LNCaP clone FGC (cell line): Measurements from ENCODE around the gene TBX21.

Experiments used
- DNase-seq: peaks from one replicate; pipeline ENCODE4 v3.0.0-alpha.2; 2011; ENCODE audit warnings: low read depth
- H3K4me3 ChIP-seq: 2 replicates; pipeline ENCODE4 v1.5.1; 2011; ENCODE audit warnings: mild to moderate bottlenecking, low read depth, low read length, control low read depth
- TF ChIP-seq, protein P1 (sequence below): IDR thresholded peaks from 2 replicates; pipeline ENCODE4 v1.5.1; 2012; ENCODE audit warnings: mild to moderate bottlenecking; ENCODE audit not compliant: control insufficient read depth, insufficient read depth; ENCODE audit errors: extremely low read depth

TBX21 gene

DNA sequence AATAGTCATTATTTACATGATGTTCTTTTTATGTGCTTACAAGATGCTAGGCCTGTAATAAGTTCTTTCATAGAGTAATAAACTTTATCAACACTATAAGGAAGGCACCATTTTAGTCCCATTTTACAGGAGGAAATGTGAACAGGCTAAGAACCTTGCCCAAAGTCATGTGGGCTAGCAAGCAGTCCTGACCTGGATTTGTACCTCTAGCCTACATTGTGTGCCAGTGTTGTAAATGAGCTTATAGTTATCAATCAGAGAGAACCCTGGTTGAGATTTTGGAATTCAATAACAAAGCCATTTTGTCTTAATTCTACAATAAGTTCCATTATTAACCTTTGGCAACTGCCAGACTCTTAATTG lies 45.7 kb upstream of the TBX21 start:
- no peak for DNase-seq
- H3K4me3 ChIP-seq = no peak overlapping the region
- TF ChIP-seq, protein P1, sequence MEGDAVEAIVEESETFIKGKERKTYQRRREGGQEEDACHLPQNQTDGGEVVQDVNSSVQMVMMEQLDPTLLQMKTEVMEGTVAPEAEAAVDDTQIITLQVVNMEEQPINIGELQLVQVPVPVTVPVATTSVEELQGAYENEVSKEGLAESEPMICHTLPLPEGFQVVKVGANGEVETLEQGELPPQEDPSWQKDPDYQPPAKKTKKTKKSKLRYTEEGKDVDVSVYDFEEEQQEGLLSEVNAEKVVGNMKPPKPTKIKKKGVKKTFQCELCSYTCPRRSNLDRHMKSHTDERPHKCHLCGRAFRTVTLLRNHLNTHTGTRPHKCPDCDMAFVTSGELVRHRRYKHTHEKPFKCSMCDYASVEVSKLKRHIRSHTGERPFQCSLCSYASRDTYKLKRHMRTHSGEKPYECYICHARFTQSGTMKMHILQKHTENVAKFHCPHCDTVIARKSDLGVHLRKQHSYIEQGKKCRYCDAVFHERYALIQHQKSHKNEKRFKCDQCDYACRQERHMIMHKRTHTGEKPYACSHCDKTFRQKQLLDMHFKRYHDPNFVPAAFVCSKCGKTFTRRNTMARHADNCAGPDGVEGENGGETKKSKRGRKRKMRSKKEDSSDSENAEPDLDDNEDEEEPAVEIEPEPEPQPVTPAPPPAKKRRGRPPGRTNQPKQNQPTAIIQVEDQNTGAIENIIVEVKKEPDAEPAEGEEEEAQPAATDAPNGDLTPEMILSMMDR = no peak

DNA sequence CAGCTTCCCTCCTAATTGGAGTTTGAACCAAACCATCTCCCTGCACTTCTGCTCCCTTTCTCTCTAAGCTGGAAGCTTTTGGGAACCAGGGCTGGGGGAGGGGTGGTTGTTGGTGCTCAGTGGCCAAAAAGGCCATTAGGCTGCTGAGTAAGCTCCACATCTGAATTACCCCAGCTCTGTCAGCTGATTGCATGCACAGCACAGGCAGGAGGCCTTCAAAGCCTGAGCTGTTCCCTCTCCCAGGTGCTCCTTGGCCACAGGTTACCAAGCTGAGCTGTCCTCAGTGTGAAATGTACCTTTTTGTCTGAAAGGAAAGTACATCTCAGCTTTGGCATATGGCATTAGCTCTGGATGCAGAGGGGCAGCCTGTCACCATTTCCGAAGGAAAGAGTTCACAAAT lies 45.3 kb upstream of the TBX21 start:
- TF ChIP-seq, protein P1 = no peak
- H3K4me3 ChIP-seq = no peak overlapping the region
- no peak for DNase-seq

GRCh38 chr17:47690121-47690520 lies 42.9 kb upstream of the TBX21 start:
- DNase-seq = no peak
- H3K4me3 ChIP-seq = no peak overlapping the region
- TF ChIP-seq, protein P1 = no peak

- no peak for DNase-seq
- no peak overlapping the region for H3K4me3 ChIP-seq
These were observed 40.7 kb upstream of the TBX21 start for GRCh38 chr17:47692137-47692894.

DNA sequence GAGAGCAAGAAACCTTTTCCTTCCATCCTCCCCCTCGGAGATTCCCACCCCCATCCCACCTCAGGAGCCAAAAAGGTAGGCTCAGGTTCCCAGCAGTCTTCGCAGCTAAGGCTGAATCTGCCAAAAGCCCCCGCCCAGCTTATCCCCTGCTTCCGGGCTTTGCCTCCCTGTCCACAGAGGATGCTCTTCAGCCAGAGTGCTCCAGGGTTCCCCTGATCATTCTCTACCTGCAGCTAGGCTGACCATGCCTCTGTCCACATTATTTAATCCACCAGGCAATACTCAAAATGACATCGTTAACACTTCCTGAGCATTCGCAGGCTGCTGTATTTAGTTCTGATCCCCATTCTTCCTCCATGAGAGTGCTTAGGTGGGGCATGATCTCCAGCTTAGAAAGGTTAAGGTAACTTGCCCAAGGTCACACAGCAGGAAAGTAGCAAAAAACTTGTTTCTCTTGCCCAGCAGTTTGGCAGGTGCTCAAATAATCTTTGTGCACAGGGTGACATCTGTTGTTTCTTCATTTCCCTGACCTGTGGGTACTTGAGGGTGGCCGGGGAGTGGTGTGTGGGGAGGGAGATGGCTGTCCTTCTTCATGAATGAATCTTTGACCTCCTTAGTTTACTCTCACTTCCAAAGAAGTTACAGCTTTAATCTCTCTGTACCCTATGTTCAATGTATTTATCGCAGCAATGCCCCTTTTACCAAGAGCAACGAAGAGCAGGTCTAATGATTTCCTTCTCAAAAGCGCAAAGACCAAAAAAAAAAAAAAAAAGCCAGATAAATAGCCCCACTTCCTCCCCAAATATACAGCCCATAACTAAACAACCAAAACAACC lies 39.9 kb upstream of the TBX21 start:
- H3K4me3 ChIP-seq = peak overlapping the region; percentile 74
- TF ChIP-seq, protein P1 = no peak
- no peak for DNase-seq

More at GRCh38 chr17:47692137-47692894, 40.7 kb upstream of the TBX21 start:
- TF ChIP-seq, protein P1 = no peak

- H3K4me3 ChIP-seq = peak within 1 kb of the TSS; percentile 74
- TF ChIP-seq, protein P1 = no peak
- no peak for DNase-seq
These were observed 39.1 kb upstream of the TBX21 start, which contains the start of gene TBKBP1 for GRCh38 chr17:47693731-47694580. TSS of gene TBKBP1 (plus strand) at chr17:47694161. CDS start at chr17:47696113, 1,952 bp downstream.
